HCT116 (cell line): ENCODE measurements around the gene USP2.

Source experiments
- CTCF ChIP-seq, 3 experiments: fragments of 200-600 bp in 1 of 3; sonication (generic) in 1 of 3; IDR thresholded peaks in 2 of 3; conservative IDR thresholded peaks in 1 of 3; 2 replicates each; pipeline ENCODE4 v1.5.1; 2012 to 2017; ENCODE audit warnings: low read depth in 2 of 3, low read length in 2 of 3, antibody characterized with exemption in 1 of 3, borderline replicate concordance in 1 of 3, control low read depth in 1 of 3, mild to moderate bottlenecking in 1 of 3, mixed read lengths in 1 of 3, mixed run types in 1 of 3, moderate library complexity in 1 of 3; ENCODE audit not compliant: insufficient read depth in 1 of 3
- EZH2phosphoT487 ChIP-seq: fragments of 200-600 bp; IDR thresholded peaks from 2 replicates; pipeline ENCODE4 v1.6.1; 2018; ENCODE audit warnings: antibody characterized with exemption, borderline replicate concordance
- FOSL1 ChIP-seq: IDR thresholded peaks from 2 replicates; pipeline ENCODE4 v1.6.1; 2012; ENCODE audit warnings: low read depth
- POLR2A ChIP-seq: IDR thresholded peaks from 2 replicates; pipeline ENCODE4 v1.7.0; 2011; ENCODE audit warnings: borderline replicate concordance; ENCODE audit not compliant: insufficient read depth, insufficient read length; ENCODE audit errors: extremely low read depth

- TF ChIP-seq CTCF (IDR thresholded peaks at IDR 0.05 in 2 of 3, conservative IDR thresholded peaks at IDR 0.05 in 1 of 3; ENCODE audit: borderline replicate concordance in 1 of 3, insufficient read depth in 1 of 3, low read depth in 2 of 3, low read length in 2 of 3) (no peak), EZH2phosphoT487 (no peak), POLR2A (no peak), FOSL1 (no peak)
These were observed 70.8 kb downstream of the USP2 start for GRCh38 chr11:119310682-119311052.
